Rectal smooth muscle tissue (tissue), 1 donor: ENCODE results near the gene HMX2.

Experiments
- H3K27ac ChIP-seq: one replicate; pipeline ENCODE4 v1.7.0; 2013; ENCODE audit warnings: low read depth, low read length, inconsistent platforms
- H3K27me3 ChIP-seq: one replicate; pipeline ENCODE4 v1.7.0; 2013; ENCODE audit warnings: low read length; ENCODE audit not compliant: control insufficient read depth, insufficient read depth
- H3K36me3 ChIP-seq: one replicate; pipeline ENCODE4 v1.7.0; 2013; ENCODE audit warnings: low read length; ENCODE audit not compliant: control insufficient read depth, insufficient read depth
- H3K4me1 ChIP-seq: one replicate; pipeline ENCODE4 v1.7.0; 2013; ENCODE audit warnings: low read length; ENCODE audit not compliant: control insufficient read depth, insufficient read depth
- H3K4me3 ChIP-seq: one replicate; pipeline ENCODE4 v1.7.0; 2013; ENCODE audit warnings: low read length
- H3K9ac ChIP-seq: one replicate; pipeline ENCODE4 v1.7.0; 2013; ENCODE audit warnings: low read length

The HMX2 gene

GRCh38 chr10:123147635-123148413 is at the start of gene HMX2:
HMX2 (plus strand) TSS chr10:123148136; CDS start chr10:123148379, 243 bp downstream.
- Histone ChIP-seq H3K4me3 (no peak within 1 kb of the TSS), H3K27ac (no peak within 1 kb of the TSS), H3K27me3 (peaks cover 65% of the 10 kb centered on the region), H3K36me3 (no peaks in the 10 kb centered on the region), H3K9ac (no peak within 1 kb of the TSS), H3K4me1 (no peaks in the 10 kb centered on the region)

DNA sequence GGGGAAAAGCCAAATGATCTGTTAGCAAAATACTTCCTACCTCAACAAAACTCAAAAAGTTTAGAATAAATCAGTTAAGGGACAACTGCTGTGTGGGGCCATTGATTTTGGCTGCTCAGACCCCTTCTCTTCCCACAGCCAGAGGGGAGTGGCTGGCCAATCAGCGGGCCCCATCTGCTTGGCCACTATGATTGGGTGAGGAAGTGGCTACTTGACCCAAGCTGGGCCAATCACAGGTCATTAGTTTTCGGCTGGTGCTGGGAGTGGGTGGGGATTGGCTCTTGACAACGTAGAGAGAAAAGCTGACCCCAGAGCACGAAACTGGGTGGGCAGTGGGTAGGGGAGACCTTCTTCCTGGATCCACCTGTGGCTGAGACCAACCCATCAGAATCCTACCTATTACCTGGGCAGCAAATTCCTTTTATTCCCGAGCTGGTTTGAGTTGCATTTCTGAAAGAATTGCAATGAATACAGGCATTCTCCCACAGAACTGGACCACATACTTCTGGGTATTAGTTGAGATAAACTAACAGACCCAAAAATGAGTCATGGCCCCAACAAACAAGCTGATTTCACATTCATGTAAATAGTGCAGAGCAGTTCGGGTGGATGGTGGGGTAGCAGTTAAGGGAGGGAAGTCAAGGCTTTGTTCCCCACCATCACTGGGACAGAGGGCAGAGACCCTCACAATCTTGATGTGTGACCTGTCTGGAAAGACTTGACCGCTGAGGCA is 47.7 kb upstream of the HMX2 start:
- H3K27ac ChIP-seq = no peak overlapping the region
- no peak overlapping the region for H3K9ac ChIP-seq
- no peaks in the 10 kb centered on the region for H3K36me3 ChIP-seq
- H3K27me3 ChIP-seq = peaks cover 4% of the 10 kb centered on the region
- H3K4me1 ChIP-seq = no peaks in the 10 kb centered on the region
- H3K4me3 ChIP-seq = no peak overlapping the region

DNA sequence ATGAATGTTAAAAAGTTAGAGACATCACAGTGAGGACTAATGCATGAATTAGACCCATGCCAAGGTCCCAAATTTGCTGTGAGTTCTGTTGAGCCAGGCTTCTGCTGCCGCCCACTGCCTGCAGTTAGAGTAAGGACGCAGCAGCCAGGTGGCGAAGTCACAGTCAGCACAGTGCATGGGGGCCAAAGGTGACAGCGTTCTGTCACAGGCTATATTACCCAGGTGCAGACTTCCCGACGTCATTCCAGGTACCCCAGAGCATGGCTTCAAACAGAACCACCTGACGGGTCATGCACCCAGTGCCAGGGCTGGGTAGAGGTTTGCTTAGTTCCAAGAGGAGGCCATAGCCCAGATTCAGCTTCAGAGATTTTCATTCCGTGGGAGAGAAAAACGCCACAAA is 46.1 kb upstream of the HMX2 start:
- Histone ChIP-seq H3K27me3 (no peaks in the 10 kb centered on the region), H3K4me3 (no peak overlapping the region), H3K36me3 (no peaks in the 10 kb centered on the region), H3K4me1 (no peaks in the 10 kb centered on the region), H3K9ac (no peak overlapping the region), H3K27ac (no peak overlapping the region)

DNA sequence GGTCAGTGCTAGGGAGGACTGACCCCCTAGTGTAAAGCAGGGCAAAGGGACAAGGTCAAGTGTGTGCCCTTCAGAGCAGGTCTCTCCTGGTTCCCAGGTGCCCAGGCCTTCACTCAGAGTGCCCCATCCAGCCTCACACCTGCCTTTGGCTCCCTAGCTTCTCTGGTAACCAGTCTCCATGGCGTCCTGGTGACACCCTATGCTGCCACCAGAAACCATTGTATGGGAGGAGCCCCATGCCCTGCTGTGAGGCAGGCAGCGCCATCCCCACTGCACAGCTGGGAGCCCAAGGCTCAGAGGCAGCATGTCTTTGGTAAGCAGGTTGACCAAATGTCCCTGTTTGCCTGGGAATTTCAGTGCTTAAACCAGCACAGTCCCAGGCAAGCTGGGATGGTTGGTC is 45.3 kb upstream of the HMX2 start:
- no peaks in the 10 kb centered on the region for H3K36me3 ChIP-seq
- no peaks in the 10 kb centered on the region for H3K4me1 ChIP-seq
- H3K9ac ChIP-seq = no peak overlapping the region
- H3K4me3 ChIP-seq = no peak overlapping the region
- H3K27ac ChIP-seq = no peak overlapping the region
- H3K27me3 ChIP-seq = no peaks in the 10 kb centered on the region

- Histone ChIP-seq H3K36me3 (no peaks in the 10 kb centered on the region), H3K9ac (no peak overlapping the region), H3K27ac (no peak overlapping the region), H3K4me3 (no peak overlapping the region), H3K27me3 (no peaks in the 10 kb centered on the region), H3K4me1 (no peaks in the 10 kb centered on the region)
Measured at GRCh38 chr10:123103944-123104343, 44.0 kb upstream of the HMX2 start.

- no peak overlapping the region for H3K4me3 ChIP-seq
- peaks cover 3% of the 10 kb centered on the region for H3K27me3 ChIP-seq
- no peak overlapping the region for H3K27ac ChIP-seq
- no peaks in the 10 kb centered on the region for H3K4me1 ChIP-seq
- H3K9ac ChIP-seq = no peak overlapping the region
- H3K36me3 ChIP-seq = no peaks in the 10 kb centered on the region
Measured at GRCh38 chr10:123109466-123109865, 38.5 kb upstream of the HMX2 start.

GRCh38 chr10:123117644-123118417 is 30.1 kb upstream of the HMX2 start:
- Histone ChIP-seq H3K27ac (no peak overlapping the region), H3K27me3 (peaks cover 5% of the 10 kb centered on the region), H3K4me3 (no peak overlapping the region), H3K9ac (no peak overlapping the region), H3K4me1 (no peaks in the 10 kb centered on the region), H3K36me3 (no peaks in the 10 kb centered on the region)

DNA sequence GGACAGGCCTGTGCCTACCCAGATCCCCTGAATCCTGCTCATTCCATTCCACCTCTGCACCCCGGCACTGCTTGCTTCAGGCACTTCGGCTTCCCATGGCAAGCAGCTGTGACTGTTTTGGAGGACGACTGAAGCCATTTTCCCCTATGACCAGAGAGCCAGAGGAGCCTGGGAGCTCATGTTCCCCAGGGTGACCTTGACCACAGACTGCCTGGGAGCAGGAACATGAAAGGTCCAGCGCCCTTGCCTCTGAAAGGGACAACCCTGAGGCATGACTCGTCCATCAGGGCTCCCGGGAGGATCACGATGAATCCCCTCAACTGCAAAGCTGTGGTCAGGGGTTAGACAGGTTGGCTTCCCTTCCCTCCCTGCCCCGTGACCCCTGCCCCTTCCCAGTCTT is 28.9 kb upstream of the HMX2 start:
- H3K27me3 ChIP-seq = peaks cover 5% of the 10 kb centered on the region
- no peak overlapping the region for H3K27ac ChIP-seq
- no peaks in the 10 kb centered on the region for H3K4me1 ChIP-seq
- no peak overlapping the region for H3K9ac ChIP-seq
- no peaks in the 10 kb centered on the region for H3K36me3 ChIP-seq
- no peak overlapping the region for H3K4me3 ChIP-seq

- peaks cover 15% of the 10 kb centered on the region for H3K27me3 ChIP-seq
- no peaks in the 10 kb centered on the region for H3K4me1 ChIP-seq
- no peak overlapping the region for H3K9ac ChIP-seq
Measured at GRCh38 chr10:123126246-123126645, 21.7 kb upstream of the HMX2 start.

DNA sequence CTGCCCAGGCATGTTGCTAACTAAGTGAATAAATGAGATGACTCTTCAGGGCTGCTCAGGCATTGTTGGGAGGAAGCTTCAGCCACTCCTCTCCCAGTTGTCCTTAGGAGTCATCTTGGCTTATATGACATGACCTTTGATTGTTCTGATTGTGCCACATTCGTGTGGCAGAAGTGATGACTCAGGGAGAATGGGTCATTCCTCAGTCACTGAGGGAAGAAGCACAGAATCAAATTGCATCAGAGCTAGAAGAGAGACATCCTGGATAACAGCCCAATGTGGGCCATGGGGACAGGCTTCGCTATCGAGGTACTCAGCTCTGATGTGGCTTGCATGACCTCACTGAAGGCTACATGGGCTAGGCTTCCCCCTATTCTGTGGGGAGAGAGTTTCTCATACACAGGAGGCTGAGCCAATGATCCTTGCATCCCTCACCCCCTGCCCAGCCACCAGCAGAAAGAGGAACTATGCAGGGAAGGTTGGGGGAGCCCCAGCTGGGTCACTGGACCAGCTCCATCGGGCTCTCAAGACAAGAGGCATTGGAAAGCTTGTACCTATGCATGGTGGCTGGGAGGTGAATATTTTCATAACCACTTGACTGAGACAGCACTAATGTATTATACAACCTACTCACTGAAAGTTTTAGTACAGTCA is 18.2 kb upstream of the HMX2 start:
- peaks cover 38% of the 10 kb centered on the region for H3K27me3 ChIP-seq

More at GRCh38 chr10:123126246-123126645, 21.7 kb upstream of the HMX2 start:
- no peak overlapping the region for H3K4me3 ChIP-seq
- no peaks in the 10 kb centered on the region for H3K36me3 ChIP-seq
- H3K27ac ChIP-seq = no peak overlapping the region

DNA sequence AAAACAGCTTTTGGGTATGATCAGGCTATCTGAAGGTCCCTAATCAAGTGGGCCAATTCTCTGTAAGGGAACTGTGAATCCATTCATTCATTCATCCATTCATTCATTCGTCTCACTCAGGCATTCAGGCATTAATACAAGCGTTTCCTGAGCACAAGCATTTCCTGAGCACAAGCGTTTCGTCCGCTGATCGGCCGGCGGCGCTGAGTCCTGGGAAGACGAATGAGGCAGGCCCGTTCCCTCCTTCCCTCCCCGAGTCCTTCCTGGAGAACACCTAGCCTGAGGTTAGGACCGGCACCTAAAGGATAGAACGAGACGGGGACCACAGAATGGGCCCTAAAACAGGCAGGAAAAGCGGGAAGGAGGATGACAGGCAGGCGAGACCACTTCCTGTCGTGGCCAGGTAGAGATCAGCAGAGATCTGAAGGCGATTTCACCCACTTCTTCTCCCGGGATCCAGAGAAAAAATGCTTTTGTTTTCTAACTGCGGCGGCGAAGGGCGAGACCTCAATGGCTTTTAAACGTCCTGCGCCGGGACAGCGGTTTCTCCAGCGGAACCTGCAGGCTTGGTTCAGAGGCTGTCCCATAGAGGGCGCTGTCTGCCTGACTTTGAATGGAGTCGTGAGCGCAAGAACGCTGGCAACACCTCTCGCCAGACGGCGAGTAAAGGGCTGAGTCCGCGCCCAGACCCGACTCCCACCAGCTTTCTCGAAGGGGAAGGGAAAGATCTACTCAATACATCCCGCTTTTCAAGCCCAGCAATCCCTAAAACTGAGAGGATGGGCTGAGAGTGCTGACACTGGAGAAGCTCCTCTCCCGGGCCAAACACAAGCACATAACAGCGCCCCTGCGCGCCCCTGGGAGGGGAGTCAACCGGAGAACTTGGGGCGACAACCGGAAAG is 15.1 kb upstream of the HMX2 start:
- H3K4me3 ChIP-seq = peak overlapping the region; percentile 26
- H3K36me3 ChIP-seq = no peaks in the 10 kb centered on the region
- H3K27ac ChIP-seq = no peak overlapping the region
- H3K4me1 ChIP-seq = peaks cover 7% of the 10 kb centered on the region
- H3K9ac ChIP-seq = no peak overlapping the region
- peaks cover 56% of the 10 kb centered on the region for H3K27me3 ChIP-seq

More for the DNA sequence above, 18.2 kb upstream of the HMX2 start:
- H3K9ac ChIP-seq = no peak overlapping the region
- H3K4me3 ChIP-seq = no peak overlapping the region
- peaks cover 7% of the 10 kb centered on the region for H3K4me1 ChIP-seq
- no peaks in the 10 kb centered on the region for H3K36me3 ChIP-seq
- no peak overlapping the region for H3K27ac ChIP-seq
